A673 (cell line): ENCODE results near the gene ERP27. TPM values are rescaled to one million over a fixed set of nuclear protein-coding genes. Genes with fewer than 3 reads are reported as not detected.

Experiments used
- BruUV-seq: library from RNA; stranded (reverse); fragments of 400-500 nt; replicated peaks from 2 replicates; lab custom pipeline; 2021; lab: Mats Ljungman, UMichigan
- CTCF ChIA-PET: fragments of 300-600 bp; sonication (Branson Sonifier 250); formaldehyde crosslinking; loops from one replicate; lab custom pipeline; 2022; ENCODE audit warnings: antibody characterized with exemption; lab: Charles Lee
- POLR2A ChIA-PET: fragments of 300-600 bp; sonication (Branson Sonifier 250); formaldehyde crosslinking; loops from one replicate; lab custom pipeline; 2022; ENCODE audit warnings: antibody characterized with exemption; ENCODE audit not compliant: low non-redundant PET; lab: Charles Lee
- DNase-seq: peaks from one replicate; pipeline ENCODE4 v3.0.0-alpha.2; 2015; ENCODE audit warnings: low spot score
- H3K27ac ChIP-seq: fragments of 200-600 bp; sonication (generic); 2 replicates; pipeline ENCODE4 v1.5.1; 2016; ENCODE audit warnings: mixed run types, low read depth, mild to moderate bottlenecking, mixed read lengths, antibody characterized with exemption, low read length; ENCODE audit not compliant: poor library complexity, severe bottlenecking
- H3K27me3 ChIP-seq: fragments of 200-600 bp; sonication (generic); replicated peaks from 2 replicates; pipeline ENCODE4 v1.6.1; 2017; ENCODE audit warnings: mixed run types, low read depth, mild to moderate bottlenecking, mixed read lengths, antibody characterized with exemption, low read length; ENCODE audit not compliant: insufficient read depth, poor library complexity
- H3K36me3 ChIP-seq: fragments of 200-600 bp; sonication (generic); 2 replicates; pipeline ENCODE4 v1.6.1; 2016; ENCODE audit warnings: mixed run types, mild to moderate bottlenecking, mixed read lengths, antibody characterized with exemption, low read length; ENCODE audit not compliant: insufficient read depth, poor library complexity, severe bottlenecking
- H3K4me1 ChIP-seq: fragments of 200-600 bp; sonication (generic); 2 replicates; pipeline ENCODE4 v1.6.1; 2017; ENCODE audit warnings: mixed run types, mild to moderate bottlenecking, mixed read lengths, antibody characterized with exemption, low read length; ENCODE audit not compliant: insufficient read depth, poor library complexity, severe bottlenecking
- H3K4me3 ChIP-seq: fragments of 200-600 bp; sonication (generic); 2 replicates; pipeline ENCODE4 v1.5.1; 2016; ENCODE audit warnings: low read depth, mixed run types, mild to moderate bottlenecking, mixed read lengths, low read length; ENCODE audit not compliant: poor library complexity, severe bottlenecking
- H3K9me3 ChIP-seq: fragments of 200-600 bp; sonication (generic); 2 replicates; pipeline ENCODE4 v1.6.1; 2016; ENCODE audit warnings: mixed run types, low read depth, mild to moderate bottlenecking, mixed read lengths, antibody characterized with exemption, low read length; ENCODE audit not compliant: poor library complexity, severe bottlenecking
- CTCF ChIP-seq: fragments of 300-800, 200-600 bp; sonication (generic); conservative IDR thresholded peaks from 2 replicates; pipeline ENCODE4 v1.5.1; 2017; ENCODE audit warnings: low read depth, mild to moderate bottlenecking, antibody characterized with exemption, low read length, moderate library complexity, mixed read lengths
- EZH2 ChIP-seq: fragments of 200-600 bp; sonication (generic); IDR thresholded peaks from 2 replicates; pipeline ENCODE4 v1.6.1; 2017; ENCODE audit warnings: borderline replicate concordance, low read depth, mild to moderate bottlenecking, mixed read lengths, antibody characterized with exemption, low read length; ENCODE audit not compliant: poor library complexity, severe bottlenecking
- intact Hi-C: fragments of 100-400 bp; cut with micrococcal nuclease; formaldehyde crosslinking; loops from one replicate; pipeline ENCODE4 v1.10.0; 2022; ENCODE audit not compliant: unreplicated experiment
- total RNA-seq: library from RNA; stranded (reverse); gene quantifications from 2 replicates; pipeline ENCODE4 v1.2.3, GENCODE V29; 2021

The ERP27 gene
- total RNA-seq, 1 experiment from 2014 or later: not detected

- Histone ChIP-seq H3K9me3 (no peaks in the 10 kb centered on the region), H3K4me1 (no peaks in the 10 kb centered on the region), H3K4me3 (no peak overlapping the region), H3K27me3 (no peaks in the 10 kb centered on the region), H3K27ac (no peak overlapping the region), H3K36me3 (no peaks in the 10 kb centered on the region)
- POLR2A ChIA-PET: no interaction called here
- intact Hi-C loops: no loop called here
- TF ChIP-seq CTCF (no peak), EZH2 (no peak)
- CTCF ChIA-PET: no interaction called here
- DNase-seq: no peak
- no TSS peak for BruUV-seq
Observed at GRCh38 chr12:14920475-14921126, 17.7 kb downstream of the ERP27 start.

DNA sequence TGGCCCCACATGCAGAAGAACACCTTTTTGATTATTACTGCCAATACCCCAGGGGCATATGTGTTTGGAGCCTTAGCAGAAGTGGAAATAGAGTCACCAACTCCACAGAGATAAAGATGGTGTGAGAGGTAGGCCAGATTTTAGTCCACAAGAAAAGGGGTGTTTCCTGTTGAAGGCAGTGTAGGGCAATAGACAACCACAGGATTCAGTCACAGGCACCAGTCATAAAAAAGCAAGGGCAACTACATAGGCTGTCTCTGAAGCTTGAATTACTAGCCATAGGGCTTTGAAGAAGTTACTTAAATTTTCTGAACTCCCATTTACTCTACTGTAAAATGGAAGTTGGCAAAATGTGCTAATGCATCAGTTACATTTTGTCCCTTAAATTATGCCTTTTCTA lies 18.9 kb downstream of the ERP27 start:
- no peak for DNase-seq
- intact Hi-C loops: no loop called here
- no TSS peak for BruUV-seq
- no peak for TF ChIP-seq CTCF
- TF ChIP-seq EZH2: no peak
- Histone ChIP-seq H3K4me3 (no peak overlapping the region), H3K36me3 (no peaks in the 10 kb centered on the region), H3K27me3 (no peaks in the 10 kb centered on the region), H3K27ac (no peak overlapping the region), H3K9me3 (no peaks in the 10 kb centered on the region), H3K4me1 (no peaks in the 10 kb centered on the region)
- ChIA-PET CTCF (interaction anchor here (0.6 kb wide), 1 partner anchor 185 kb away, joined by 7 read pairs; no protein-coding TSS in a partner anchor), POLR2A (no interaction called here)

DNA sequence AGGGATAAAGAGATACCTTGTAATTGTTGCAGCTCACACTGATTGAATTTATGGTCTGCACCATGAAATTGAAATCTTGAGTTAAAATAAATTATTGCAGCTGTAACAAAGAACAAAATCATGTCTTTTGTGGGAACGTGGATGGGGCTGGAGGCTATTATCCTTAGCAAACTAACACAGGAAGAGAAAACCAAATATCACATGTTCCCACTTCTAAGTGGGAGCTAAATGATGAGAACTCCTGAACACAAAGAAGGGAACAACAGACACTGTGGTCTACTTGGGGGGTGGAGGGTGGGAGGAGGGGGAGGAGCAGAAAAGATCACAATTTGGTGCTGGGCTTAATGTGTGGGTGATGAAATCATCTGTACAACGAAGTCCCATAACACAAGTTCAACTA lies 22.6 kb downstream of the ERP27 start:
- CTCF ChIA-PET: no interaction called here
- intact Hi-C loops: no loop called here

More for the DNA sequence above, 22.6 kb downstream of the ERP27 start:
- no peak overlapping the region for H3K4me3 ChIP-seq
- no peak overlapping the region for H3K27ac ChIP-seq
- POLR2A ChIA-PET: no interaction called here
- no peaks in the 10 kb centered on the region for H3K9me3 ChIP-seq
- H3K27me3 ChIP-seq: no peaks in the 10 kb centered on the region
- no peak for DNase-seq
- H3K36me3 ChIP-seq: no peaks in the 10 kb centered on the region
- BruUV-seq: no TSS peak
- TF ChIP-seq EZH2 (no peak), CTCF (no peak)
- H3K4me1 ChIP-seq: no peaks in the 10 kb centered on the region
